ENCODE measurements around the gene SLC25A44.

The SLC25A44 gene

GRCh38 chr1:156191292-156191964, 2.5 kb upstream of the SLC25A44 start:
- no peak for TF ChIP-seq Cebpa-rat (IDR thresholded peaks at IDR 0.05)
- Histone ChIP-seq H3K36me3 (peaks cover 8 to 41% (median 14%) of the 10 kb centered on the region in 11 experiments), H3K4me1 (peaks cover 27 to 45% (median 38%) of the 10 kb centered on the region in 10 experiments), H3K9me3 (replicated peaks in 1 of 11) (peaks cover 26 to 39% (median 35%) of the 10 kb centered on the region in 11 experiments), H4K20me1 (peaks cover 0 to 24% (median 6%) of the 10 kb centered on the region in 11 experiments; a peak in 13 of 22 replicates), H3K4me3 (no peak overlapping the region), H3K27ac (peak overlapping the region in 1 of 11 experiments; percentile 28; a peak in 2 of 22 replicates), H3K27me3 (no peaks in the 10 kb centered on the region), H3K4me2 (peak overlapping the region in 5 of 11 experiments; percentile 16 to 45 (median 27); a peak in 5 of 22 replicates), H3K9ac (no peak overlapping the region)

DNA sequence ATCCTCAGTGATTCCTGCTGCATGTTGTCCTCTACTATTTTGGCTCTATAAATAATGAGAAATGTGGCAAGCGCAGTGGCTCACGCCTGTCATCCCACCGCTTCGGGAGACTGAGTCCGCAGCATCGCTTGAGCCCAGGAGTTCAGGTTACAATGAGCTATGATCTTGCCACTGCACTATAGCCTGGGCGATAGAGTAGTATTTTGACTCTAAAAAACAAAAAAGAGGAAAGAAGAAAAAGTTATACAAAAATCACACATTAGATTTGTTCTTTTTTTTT, 756 bp upstream of the SLC25A44 start:
- no peaks in the 10 kb centered on the region for H3K27me3 ChIP-seq
- H3K9me3 ChIP-seq (replicated peaks in 1 of 11): peaks cover 11 to 23% (median 19%) of the 10 kb centered on the region in 11 experiments
- TF ChIP-seq Cebpa-rat (IDR thresholded peaks at IDR 0.05): no peak
- peaks cover under 1 to 42% (median 21%) of the 10 kb centered on the region in 11 experiments; a peak in 17 of 22 replicates for H4K20me1 ChIP-seq
- H3K36me3 ChIP-seq: peaks cover 17 to 41% (median 30%) of the 10 kb centered on the region in 11 experiments
- peaks cover 27 to 57% (median 41%) of the 10 kb centered on the region in 10 experiments for H3K4me1 ChIP-seq
- H3K9ac ChIP-seq: peak overlapping the region; percentile 77 to 90 (median 87)
- peak overlapping the region; percentile 73 to 94 (median 89) for H3K27ac ChIP-seq
- peak overlapping the region; percentile 82 to 98 (median 90) for H3K4me3 ChIP-seq
- H3K4me2 ChIP-seq: peak overlapping the region; percentile 66 to 87 (median 78)

GRCh38 chr1:156194300-156194652, 372 bp downstream of the SLC25A44 start:
- no peak for TF ChIP-seq Cebpa-rat (IDR thresholded peaks at IDR 0.05)
- Histone ChIP-seq H4K20me1 (peaks cover 11 to 53% (median 31%) of the 10 kb centered on the region in 11 experiments; a peak in 18 of 22 replicates), H3K27me3 (no peaks in the 10 kb centered on the region), H3K4me2 (peak overlapping the region; percentile 88 to 98 (median 95)), H3K9ac (peak overlapping the region; percentile 77 to 90 (median 87)), H3K36me3 (peaks cover 23 to 42% (median 35%) of the 10 kb centered on the region in 11 experiments), H3K27ac (peak overlapping the region; percentile 52 to 94 (median 87); a peak in 21 of 22 replicates), H3K4me1 (peaks cover 27 to 66% (median 43%) of the 10 kb centered on the region in 10 experiments), H3K4me3 (peak overlapping the region; percentile 82 to 98 (median 90)), H3K9me3 (replicated peaks in 1 of 11) (peaks cover under 1 to 12% (median 8%) of the 10 kb centered on the region in 11 experiments; a peak in 20 of 22 replicates)

- Histone ChIP-seq H3K27me3 (no peaks in the 10 kb centered on the region), H3K4me3 (0 out of 20 replicates have a peak overlapping the region, but pooled peaks of 1 of the 10 experiments have one; percentile 5), H3K27ac (no peak overlapping the region), H3K4me2 (peak overlapping the region; percentile 29 to 98 (median 95); a peak in 19 of 22 replicates), H3K9me3 (replicated peaks in 1 of 11) (no peaks in the 10 kb centered on the region), H3K9ac (peak overlapping the region in 3 of 11 experiments; percentile 5 to 15 (median 11); a peak in 1 of 22 replicates), H4K20me1 (peaks cover 11 to 69% (median 46%) of the 10 kb centered on the region in 11 experiments; a peak in 19 of 22 replicates), H3K4me1 (peaks cover 30 to 81% (median 45%) of the 10 kb centered on the region in 10 experiments), H3K36me3 (peaks cover 39 to 57% (median 50%) of the 10 kb centered on the region in 11 experiments)
- TF ChIP-seq Cebpa-rat (IDR thresholded peaks at IDR 0.05): no peak
These were observed 1.9 kb downstream of the SLC25A44 start for GRCh38 chr1:156195853-156196252.

DNA sequence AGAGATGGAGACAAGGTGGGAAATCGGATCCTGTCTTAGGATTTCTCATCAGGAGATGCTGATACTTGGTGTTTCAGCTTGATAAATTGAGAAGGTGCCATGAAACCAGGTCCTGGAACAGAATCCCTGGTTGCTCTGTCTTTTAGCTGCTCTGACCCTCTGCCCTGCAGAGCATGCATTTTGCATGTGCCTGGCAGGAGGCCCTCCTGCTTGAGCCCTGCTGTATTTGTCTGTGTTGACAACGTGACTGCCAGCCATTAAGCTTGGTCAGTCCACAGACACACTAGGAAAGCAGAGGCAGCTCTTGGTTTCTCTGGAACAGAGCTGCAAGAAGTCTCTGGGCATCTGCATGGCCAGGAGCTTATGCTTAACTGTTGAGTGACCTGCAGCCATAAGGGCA, 2.5 kb downstream of the SLC25A44 start:
- H3K9ac ChIP-seq: 0 out of 22 replicates have a peak overlapping the region, but pooled peaks of 1 of the 11 experiments have one; percentile 8
- no peaks in the 10 kb centered on the region for H3K9me3 ChIP-seq (replicated peaks in 1 of 11)
- no peak for TF ChIP-seq Cebpa-rat (IDR thresholded peaks at IDR 0.05)
- H3K27ac ChIP-seq: no peak overlapping the region
- H3K4me1 ChIP-seq: peaks cover 32 to 84% (median 49%) of the 10 kb centered on the region in 10 experiments
- H3K27me3 ChIP-seq: no peaks in the 10 kb centered on the region
- H3K4me3 ChIP-seq: no peak overlapping the region
- H3K4me2 ChIP-seq: peak overlapping the region in 6 of 11 experiments; percentile 1 to 98 (median 95); a peak in 11 of 22 replicates
- peaks cover 11 to 75% (median 52%) of the 10 kb centered on the region in 11 experiments; a peak in 19 of 22 replicates for H4K20me1 ChIP-seq
- peaks cover 44 to 63% (median 54%) of the 10 kb centered on the region in 11 experiments for H3K36me3 ChIP-seq

DNA sequence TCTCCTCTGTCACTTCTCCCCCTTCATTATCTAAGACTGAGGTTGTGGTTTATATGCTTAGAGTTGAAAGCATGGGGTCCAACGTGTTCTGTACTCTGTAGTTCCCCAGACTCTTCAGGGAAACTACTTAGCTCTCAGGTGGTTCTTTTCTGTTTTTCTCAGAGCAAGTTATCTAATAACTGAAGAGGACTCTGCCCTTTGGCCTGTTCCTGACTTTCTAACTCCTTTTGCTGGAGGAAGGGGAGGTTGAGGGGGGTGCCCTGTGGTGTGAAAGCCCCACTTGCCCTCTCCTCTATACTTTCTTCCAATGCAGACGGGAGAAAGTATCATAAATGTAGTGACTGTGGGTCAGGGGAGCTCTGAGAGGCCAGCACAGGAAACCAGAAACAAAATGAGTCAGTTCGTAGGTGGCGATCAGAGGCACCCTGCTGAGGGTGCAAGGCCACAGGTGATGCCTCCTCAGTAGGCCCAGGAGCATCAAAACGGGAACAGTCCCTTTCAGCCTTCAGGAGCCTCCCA, 5.0 kb downstream of the SLC25A44 start:
- H3K9me3 ChIP-seq (replicated peaks in 1 of 11): no peaks in the 10 kb centered on the region
- H3K36me3 ChIP-seq: peaks cover 58 to 82% (median 72%) of the 10 kb centered on the region in 11 experiments
- no peak overlapping the region for H3K9ac ChIP-seq
- H3K4me2 ChIP-seq: peak overlapping the region in 1 of 11 experiments; percentile 21; a peak in 1 of 22 replicates
- H4K20me1 ChIP-seq: peaks cover 11 to 95% (median 65%) of the 10 kb centered on the region in 11 experiments; a peak in 19 of 22 replicates
- no peak for TF ChIP-seq Cebpa-rat (IDR thresholded peaks at IDR 0.05)
- H3K4me1 ChIP-seq: peaks cover 22 to 85% (median 41%) of the 10 kb centered on the region in 10 experiments
- no peak overlapping the region for H3K4me3 ChIP-seq
- H3K27me3 ChIP-seq: no peaks in the 10 kb centered on the region
- no peak overlapping the region for H3K27ac ChIP-seq

- no peak for TF ChIP-seq Cebpa-rat (IDR thresholded peaks at IDR 0.05)
- H3K4me1 ChIP-seq: peaks cover 13 to 78% (median 33%) of the 10 kb centered on the region in 10 experiments
- peaks cover 61 to 94% (median 83%) of the 10 kb centered on the region in 11 experiments for H3K36me3 ChIP-seq
- peaks cover 11 to 95% (median 69%) of the 10 kb centered on the region in 11 experiments; a peak in 18 of 22 replicates for H4K20me1 ChIP-seq
- H3K27me3 ChIP-seq: no peaks in the 10 kb centered on the region
- no peak overlapping the region for H3K4me3 ChIP-seq
- no peak overlapping the region for H3K27ac ChIP-seq
- no peaks in the 10 kb centered on the region for H3K9me3 ChIP-seq (replicated peaks in 1 of 11)
- peak overlapping the region in 3 of 11 experiments; percentile 63 to 83 (median 78); a peak in 7 of 22 replicates for H3K4me2 ChIP-seq
- no peak overlapping the region for H3K9ac ChIP-seq
These were observed 6.1 kb downstream of the SLC25A44 start for GRCh38 chr1:156200044-156200443.

- H3K4me2 ChIP-seq: peak overlapping the region in 2 of 11 experiments; percentile 9 to 21; a peak in 2 of 22 replicates
- peaks cover 9 to 76% (median 52%) of the 10 kb centered on the region in 11 experiments; a peak in 18 of 22 replicates for H4K20me1 ChIP-seq
- H3K27ac ChIP-seq: no peak overlapping the region
- no peaks in the 10 kb centered on the region for H3K27me3 ChIP-seq
- no peaks in the 10 kb centered on the region for H3K9me3 ChIP-seq (replicated peaks in 1 of 11)
- H3K4me1 ChIP-seq: peaks cover 0 to 51% (median 18%) of the 10 kb centered on the region in 10 experiments; a peak in 14 of 20 replicates
- TF ChIP-seq Cebpa-rat (IDR thresholded peaks at IDR 0.05): no peak
- no peak overlapping the region; a peak in 1 of 22 replicates for H3K9ac ChIP-seq
- no peak overlapping the region for H3K4me3 ChIP-seq
- H3K36me3 ChIP-seq: peaks cover 60 to 95% (median 87%) of the 10 kb centered on the region in 11 experiments
These were observed 9.4 kb downstream of the SLC25A44 start for GRCh38 chr1:156203331-156203730.

GRCh38 chr1:156204686-156205085, 10.8 kb downstream of the SLC25A44 start:
- Histone ChIP-seq H3K27me3 (no peaks in the 10 kb centered on the region), H3K9me3 (replicated peaks in 1 of 11) (no peaks in the 10 kb centered on the region), H3K4me2 (no peak overlapping the region), H3K27ac (no peak overlapping the region), H3K4me3 (no peak overlapping the region), H3K4me1 (peaks cover 0 to 37% (median 16%) of the 10 kb centered on the region in 10 experiments; a peak in 14 of 20 replicates), H3K36me3 (peaks cover 60 to 95% (median 87%) of the 10 kb centered on the region in 11 experiments), H3K9ac (no peak overlapping the region), H4K20me1 (peaks cover 0 to 62% (median 38%) of the 10 kb centered on the region in 11 experiments; a peak in 16 of 22 replicates)
- no peak for TF ChIP-seq Cebpa-rat (IDR thresholded peaks at IDR 0.05)

Measured in BLaER1 treated with 17β-estradiol and CSF1 and Interleukin-3, amounts not matched to agents 10 nM and 100 nM (cell line).